ENCODE results near the gene SHKBP1.

DNA sequence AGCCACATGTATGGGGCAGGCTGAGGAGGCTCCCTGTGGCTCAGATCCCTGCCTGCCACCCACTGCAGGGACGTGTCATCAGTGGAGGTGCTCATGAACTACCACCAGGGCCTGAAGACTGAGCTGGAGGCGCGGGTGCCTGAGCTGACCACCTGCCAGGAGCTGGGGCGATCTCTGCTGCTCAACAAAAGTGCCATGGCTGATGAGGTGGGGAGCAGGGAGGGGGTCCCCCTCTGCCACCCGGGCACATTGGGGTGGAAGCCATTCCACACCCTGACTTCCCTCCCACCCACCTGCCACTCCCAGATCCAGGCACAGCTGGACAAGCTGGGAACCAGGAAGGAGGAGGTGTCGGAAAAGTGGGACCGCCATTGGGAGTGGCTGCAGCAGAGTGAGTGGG is 11.3 kb upstream of the SHKBP1 start:
- TF ChIP-seq, protein P1, sequence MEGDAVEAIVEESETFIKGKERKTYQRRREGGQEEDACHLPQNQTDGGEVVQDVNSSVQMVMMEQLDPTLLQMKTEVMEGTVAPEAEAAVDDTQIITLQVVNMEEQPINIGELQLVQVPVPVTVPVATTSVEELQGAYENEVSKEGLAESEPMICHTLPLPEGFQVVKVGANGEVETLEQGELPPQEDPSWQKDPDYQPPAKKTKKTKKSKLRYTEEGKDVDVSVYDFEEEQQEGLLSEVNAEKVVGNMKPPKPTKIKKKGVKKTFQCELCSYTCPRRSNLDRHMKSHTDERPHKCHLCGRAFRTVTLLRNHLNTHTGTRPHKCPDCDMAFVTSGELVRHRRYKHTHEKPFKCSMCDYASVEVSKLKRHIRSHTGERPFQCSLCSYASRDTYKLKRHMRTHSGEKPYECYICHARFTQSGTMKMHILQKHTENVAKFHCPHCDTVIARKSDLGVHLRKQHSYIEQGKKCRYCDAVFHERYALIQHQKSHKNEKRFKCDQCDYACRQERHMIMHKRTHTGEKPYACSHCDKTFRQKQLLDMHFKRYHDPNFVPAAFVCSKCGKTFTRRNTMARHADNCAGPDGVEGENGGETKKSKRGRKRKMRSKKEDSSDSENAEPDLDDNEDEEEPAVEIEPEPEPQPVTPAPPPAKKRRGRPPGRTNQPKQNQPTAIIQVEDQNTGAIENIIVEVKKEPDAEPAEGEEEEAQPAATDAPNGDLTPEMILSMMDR (conservative IDR thresholded peaks at IDR 0.05; ENCODE audit: low read length), result no peak
- TF ChIP-seq EZH2phosphoT487 (IDR thresholded peaks at IDR 0.05; ENCODE audit: borderline replicate concordance), result no peak
